ENCODE data around the gene SNX6.
"Not testable (repeated sequence)": the region's sequence is repeated elsewhere in the genome, so short reads cannot be mapped to it uniquely, and the experiment has no call there.

The SNX6 gene

GRCh38 chr14:34554540-34555250 lies 75.3 kb downstream of the SNX6 start:
- no peak for TF ChIP-seq ESRRG (CRISPR knock-in tag; IDR thresholded peaks at IDR 0.05)
- TF ChIP-seq POU6F1 (CRISPR knock-in tag; IDR thresholded peaks at IDR 0.05; ENCODE audit: borderline replicate concordance, low read depth), result no peak
- TF ChIP-seq ZC3H10 (CRISPR knock-in tag; IDR thresholded peaks at IDR 0.05), result no peak
- no peak for TF ChIP-seq ISL1 (CRISPR knock-in tag; IDR thresholded peaks at IDR 0.05)
- no peak for TF ChIP-seq PATZ1 (CRISPR knock-in tag; IDR thresholded peaks at IDR 0.05; ENCODE audit: borderline replicate concordance)
- no peak for TF ChIP-seq ZFP3 (CRISPR knock-in tag; IDR thresholded peaks at IDR 0.05)
- no peak for TF ChIP-seq ZFP30 (CRISPR knock-in tag; IDR thresholded peaks at IDR 0.05)
- TF ChIP-seq OSR1 (CRISPR knock-in tag; IDR thresholded peaks at IDR 0.05), result no peak
- no peak for TF ChIP-seq SNAI2 (CRISPR knock-in tag; IDR thresholded peaks at IDR 0.05)
- TF ChIP-seq RARB (CRISPR knock-in tag; IDR thresholded peaks at IDR 0.05), result no peak
- no peak for TF ChIP-seq TSHZ2 (CRISPR knock-in tag; IDR thresholded peaks at IDR 0.05)
- TF ChIP-seq ZNF70 (CRISPR knock-in tag; IDR thresholded peaks at IDR 0.05), result no peak
- TF ChIP-seq BACH2 (CRISPR knock-in tag; IDR thresholded peaks at IDR 0.05; ENCODE audit: borderline replicate concordance), result no peak
- TF ChIP-seq CSRNP3 (CRISPR knock-in tag; IDR thresholded peaks at IDR 0.05), result no peak
- no peak for TF ChIP-seq ARNTL (CRISPR knock-in tag; IDR thresholded peaks at IDR 0.05; ENCODE audit: borderline replicate concordance, low read depth)
- TF ChIP-seq PPARA (CRISPR knock-in tag; IDR thresholded peaks at IDR 0.05; ENCODE audit: borderline replicate concordance), result no peak
- no peak for TF ChIP-seq CSDC2 (CRISPR knock-in tag; IDR thresholded peaks at IDR 0.05)
- TF ChIP-seq TCF4 (CRISPR knock-in tag; IDR thresholded peaks at IDR 0.05; ENCODE audit: borderline replicate concordance), result no peak
- no peak for TF ChIP-seq CREB5 (CRISPR knock-in tag; IDR thresholded peaks at IDR 0.05; ENCODE audit: low read depth)
- TF ChIP-seq ZNF8 (CRISPR knock-in tag; IDR thresholded peaks at IDR 0.05), result no peak
- no peak for ATAC-seq

GRCh38 chr14:34549276-34549966 lies 80.5 kb downstream of the SNX6 start:
- ATAC-seq, result not testable (repeated sequence)

GRCh38 chr14:34548472-34548981 lies 81.4 kb downstream of the SNX6 start:
- no peak for ATAC-seq
- no peak for TF ChIP-seq CSRNP3 (CRISPR knock-in tag; IDR thresholded peaks at IDR 0.05)
- no peak for TF ChIP-seq ZNF565 (CRISPR knock-in tag; conservative IDR thresholded peaks at IDR 0.05; ENCODE audit: low read depth)
- no peak for TF ChIP-seq PATZ1 (CRISPR knock-in tag; IDR thresholded peaks at IDR 0.05; ENCODE audit: borderline replicate concordance)
- no peak for TF ChIP-seq POU6F1 (CRISPR knock-in tag; IDR thresholded peaks at IDR 0.05; ENCODE audit: borderline replicate concordance, low read depth)
- TF ChIP-seq OSR1 (CRISPR knock-in tag; IDR thresholded peaks at IDR 0.05), result no peak
- TF ChIP-seq GLIS3 (CRISPR knock-in tag; IDR thresholded peaks at IDR 0.05), result no peak
- no peak for TF ChIP-seq BACH2 (CRISPR knock-in tag; IDR thresholded peaks at IDR 0.05; ENCODE audit: borderline replicate concordance)
- no peak for TF ChIP-seq TCF4 (CRISPR knock-in tag; IDR thresholded peaks at IDR 0.05; ENCODE audit: borderline replicate concordance)
- TF ChIP-seq ISL1 (CRISPR knock-in tag; IDR thresholded peaks at IDR 0.05), result no peak

All from SK-N-SH treated with all-trans-retinoic acid at 6 μM for 48 hours (cell line).